ENCODE results near the gene CFAP161.

Gene CFAP161

DNA sequence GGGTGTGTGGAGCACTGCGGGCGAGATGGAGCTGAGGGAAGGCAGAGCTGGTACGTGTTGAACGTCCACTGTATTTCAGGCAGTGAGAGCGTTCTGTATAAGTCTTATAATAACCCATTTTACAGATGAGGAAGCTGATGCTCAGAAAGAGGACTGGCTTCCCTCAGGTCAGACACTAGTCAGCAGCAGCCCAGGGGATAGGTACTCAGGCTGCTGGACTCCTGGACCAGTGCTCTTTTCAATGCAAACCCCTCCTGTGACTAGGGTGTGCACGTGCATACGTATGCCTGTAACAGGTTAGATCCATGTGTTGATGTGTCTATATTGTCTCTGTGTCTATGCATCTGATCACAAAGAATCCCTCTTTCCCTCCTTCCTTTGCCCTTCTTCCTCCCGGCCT lies 54.3 kb downstream of the CFAP161 start:
- no peaks in the 10 kb centered on the region for H3K27me3 ChIP-seq (ENCODE audit: insufficient read depth, low read length, poor library complexity, severe bottlenecking)
- no peak for TF ChIP-seq EZH2phosphoT487 (IDR thresholded peaks at IDR 0.05; ENCODE audit: borderline replicate concordance)
- TF ChIP-seq, protein P1, sequence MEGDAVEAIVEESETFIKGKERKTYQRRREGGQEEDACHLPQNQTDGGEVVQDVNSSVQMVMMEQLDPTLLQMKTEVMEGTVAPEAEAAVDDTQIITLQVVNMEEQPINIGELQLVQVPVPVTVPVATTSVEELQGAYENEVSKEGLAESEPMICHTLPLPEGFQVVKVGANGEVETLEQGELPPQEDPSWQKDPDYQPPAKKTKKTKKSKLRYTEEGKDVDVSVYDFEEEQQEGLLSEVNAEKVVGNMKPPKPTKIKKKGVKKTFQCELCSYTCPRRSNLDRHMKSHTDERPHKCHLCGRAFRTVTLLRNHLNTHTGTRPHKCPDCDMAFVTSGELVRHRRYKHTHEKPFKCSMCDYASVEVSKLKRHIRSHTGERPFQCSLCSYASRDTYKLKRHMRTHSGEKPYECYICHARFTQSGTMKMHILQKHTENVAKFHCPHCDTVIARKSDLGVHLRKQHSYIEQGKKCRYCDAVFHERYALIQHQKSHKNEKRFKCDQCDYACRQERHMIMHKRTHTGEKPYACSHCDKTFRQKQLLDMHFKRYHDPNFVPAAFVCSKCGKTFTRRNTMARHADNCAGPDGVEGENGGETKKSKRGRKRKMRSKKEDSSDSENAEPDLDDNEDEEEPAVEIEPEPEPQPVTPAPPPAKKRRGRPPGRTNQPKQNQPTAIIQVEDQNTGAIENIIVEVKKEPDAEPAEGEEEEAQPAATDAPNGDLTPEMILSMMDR (conservative IDR thresholded peaks at IDR 0.05; ENCODE audit: low read length) = no peak
- H3K4me1 ChIP-seq (ENCODE audit: insufficient read depth, low read length, poor library complexity, severe bottlenecking) = peaks cover 4% of the 10 kb centered on the region
- H3K36me3 ChIP-seq (ENCODE audit: insufficient read depth, low read length) = no peaks in the 10 kb centered on the region
- H3K9me2 ChIP-seq (replicated peaks; ENCODE audit: low read depth, low read length) = no peaks in the 10 kb centered on the region
- no peak overlapping the region for H3K9ac ChIP-seq (ENCODE audit: low read depth, low read length, poor library complexity, severe bottlenecking)
- H3K9me3 ChIP-seq (ENCODE audit: insufficient read depth, low read depth, low read length) = no peaks in the 10 kb centered on the region
- H3K4me2 ChIP-seq (ENCODE audit: low read depth, low read length, poor library complexity, severe bottlenecking) = no peak overlapping the region
- H3F3A ChIP-seq (ENCODE audit: low read depth) = no peaks in the 10 kb centered on the region
- H3K4me3 ChIP-seq (ENCODE audit: low read length, poor library complexity, severe bottlenecking) = no peak overlapping the region
- H2AFZ ChIP-seq (ENCODE audit: low read length) = no peak overlapping the region
- H3K79me2 ChIP-seq (ENCODE audit: insufficient read depth, low read length) = no peaks in the 10 kb centered on the region
- no peaks in the 10 kb centered on the region for H4K20me1 ChIP-seq (ENCODE audit: insufficient read depth, low read length, poor library complexity, severe bottlenecking)

DNA sequence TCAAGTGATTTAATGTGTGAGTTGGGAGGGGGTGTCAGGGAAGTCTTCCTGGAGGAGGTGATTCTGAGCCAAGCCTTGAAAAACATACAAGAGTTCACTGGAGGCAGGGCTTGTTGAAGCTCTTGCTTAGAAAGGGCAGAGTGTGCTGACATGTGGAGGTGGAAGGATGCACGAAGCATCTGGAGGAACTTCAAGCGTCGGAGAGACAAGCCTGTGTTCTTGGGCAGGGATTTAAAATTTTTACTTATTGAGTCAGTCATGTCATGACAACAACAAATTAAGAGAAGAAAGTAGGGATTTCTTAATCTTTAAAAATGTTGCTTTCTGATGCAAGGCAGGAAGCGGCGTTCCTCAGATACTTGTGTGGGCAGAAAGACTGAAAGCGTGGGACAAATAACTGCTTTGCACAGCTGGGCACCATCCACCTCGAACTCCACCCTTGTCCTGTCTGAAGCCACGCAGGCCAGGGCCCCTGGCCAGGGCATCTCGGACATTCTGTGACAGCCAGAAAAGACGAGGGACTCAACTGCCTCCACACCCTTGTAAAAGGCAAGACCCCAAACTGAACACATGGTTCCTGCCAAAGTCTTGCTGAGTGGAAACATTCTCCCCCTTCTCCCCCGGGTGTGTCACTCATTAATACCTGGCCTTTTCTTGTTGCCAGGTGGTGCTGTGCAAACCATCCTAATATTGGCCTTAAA lies 55.7 kb downstream of the CFAP161 start:
- H3K9ac ChIP-seq (ENCODE audit: low read depth, low read length, poor library complexity, severe bottlenecking) = no peak overlapping the region
- no peaks in the 10 kb centered on the region for H3K9me2 ChIP-seq (replicated peaks; ENCODE audit: low read depth, low read length)
- no peak for TF ChIP-seq EZH2phosphoT487 (IDR thresholded peaks at IDR 0.05; ENCODE audit: borderline replicate concordance)
- TF ChIP-seq, protein P1 (conservative IDR thresholded peaks at IDR 0.05; ENCODE audit: low read length) = no peak
- H3F3A ChIP-seq (ENCODE audit: low read depth) = no peaks in the 10 kb centered on the region
- H3K4me2 ChIP-seq (ENCODE audit: low read depth, low read length, poor library complexity, severe bottlenecking) = no peak overlapping the region
- no peak overlapping the region for H2AFZ ChIP-seq (ENCODE audit: low read length)
- no peaks in the 10 kb centered on the region for H3K27me3 ChIP-seq (ENCODE audit: insufficient read depth, low read length, poor library complexity, severe bottlenecking)
- H3K4me1 ChIP-seq (ENCODE audit: insufficient read depth, low read length, poor library complexity, severe bottlenecking) = peaks cover 4% of the 10 kb centered on the region
- no peaks in the 10 kb centered on the region for H3K79me2 ChIP-seq (ENCODE audit: insufficient read depth, low read length)
- no peak overlapping the region for H3K4me3 ChIP-seq (ENCODE audit: low read length, poor library complexity, severe bottlenecking)
- H3K9me3 ChIP-seq (ENCODE audit: insufficient read depth, low read depth, low read length) = no peaks in the 10 kb centered on the region
- H3K36me3 ChIP-seq (ENCODE audit: insufficient read depth, low read length) = no peaks in the 10 kb centered on the region
- no peaks in the 10 kb centered on the region for H4K20me1 ChIP-seq (ENCODE audit: insufficient read depth, low read length, poor library complexity, severe bottlenecking)

DNA sequence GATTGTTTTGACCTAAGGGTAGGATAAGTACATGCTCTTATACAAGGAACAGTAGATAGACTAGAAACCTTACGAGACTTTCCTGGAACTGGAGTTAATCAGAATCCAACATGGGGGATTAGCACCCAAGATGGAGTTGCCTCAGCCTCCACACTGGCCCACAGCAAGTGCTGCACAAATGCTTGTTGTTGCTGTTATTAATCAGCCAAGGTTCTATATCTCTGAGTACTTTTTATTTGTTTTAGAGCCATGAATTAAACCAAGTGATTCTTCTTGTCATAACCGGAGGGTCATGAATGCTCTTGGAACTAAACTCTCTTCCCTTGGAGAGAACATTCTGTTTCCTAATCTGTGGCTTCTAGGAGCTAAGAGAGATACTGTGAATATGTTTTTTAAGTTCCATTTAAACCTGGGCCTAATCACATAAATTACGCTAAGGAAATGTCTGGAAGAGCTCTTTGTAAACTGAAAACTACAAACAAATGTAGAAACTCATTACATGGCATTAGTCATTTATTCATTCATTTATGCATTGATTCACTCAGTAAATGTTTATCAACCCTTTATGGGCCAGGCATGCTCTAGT lies 56.9 kb downstream of the CFAP161 start:
- Histone ChIP-seq H4K20me1 (ENCODE audit: insufficient read depth, low read length, poor library complexity, severe bottlenecking) (no peaks in the 10 kb centered on the region), H3K36me3 (ENCODE audit: insufficient read depth, low read length) (no peaks in the 10 kb centered on the region), H3F3A (ENCODE audit: low read depth) (no peaks in the 10 kb centered on the region), H3K27me3 (ENCODE audit: insufficient read depth, low read length, poor library complexity, severe bottlenecking) (no peaks in the 10 kb centered on the region), H3K79me2 (ENCODE audit: insufficient read depth, low read length) (no peaks in the 10 kb centered on the region), H3K9ac (ENCODE audit: low read depth, low read length, poor library complexity, severe bottlenecking) (no peak overlapping the region), H3K4me3 (ENCODE audit: low read length, poor library complexity, severe bottlenecking) (no peak overlapping the region), H3K9me2 (replicated peaks; ENCODE audit: low read depth, low read length) (no peaks in the 10 kb centered on the region), H3K4me2 (ENCODE audit: low read depth, low read length, poor library complexity, severe bottlenecking) (no peak overlapping the region), H3K9me3 (ENCODE audit: insufficient read depth, low read depth, low read length) (no peaks in the 10 kb centered on the region), H3K4me1 (ENCODE audit: insufficient read depth, low read length, poor library complexity, severe bottlenecking) (no peaks in the 10 kb centered on the region), H2AFZ (ENCODE audit: low read length) (no peak overlapping the region)
- TF ChIP-seq, protein P1 (conservative IDR thresholded peaks at IDR 0.05; ENCODE audit: low read length) = no peak
- TF ChIP-seq EZH2phosphoT487 (IDR thresholded peaks at IDR 0.05; ENCODE audit: borderline replicate concordance) = no peak

Measured in Loucy (cell line).